ENCODE results near the gene ZSCAN30.
"Not testable (repeated sequence)": the region's sequence is repeated elsewhere in the genome, so short reads cannot be mapped to it uniquely, and the experiment has no call there.

Gene ZSCAN30

DNA sequence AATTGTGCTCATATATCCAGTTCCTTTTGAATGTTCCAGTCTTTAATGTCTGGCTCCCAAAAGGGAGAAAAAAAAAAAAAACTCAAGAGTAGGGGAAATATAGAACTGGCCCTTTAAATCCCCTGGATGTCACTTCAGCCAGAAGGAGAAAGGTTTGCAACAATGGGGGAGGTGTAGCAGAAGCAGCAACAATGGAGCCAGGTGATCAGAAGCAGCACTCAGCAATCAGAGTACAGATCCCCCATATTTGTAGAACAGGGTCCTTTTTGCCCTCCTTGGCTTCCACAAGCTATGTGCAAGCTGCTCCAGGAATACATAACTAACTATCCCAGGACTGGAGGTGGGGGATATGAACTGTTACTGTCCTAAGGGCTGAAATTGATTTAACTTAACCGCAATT, 75.0 kb downstream of the ZSCAN30 start:
- TF ChIP-seq CTCF (IDR thresholded peaks at IDR 0.05; ENCODE audit: extremely low read depth, missing control alignments): no peak
- no peak for DNase-seq (ENCODE audit: low spot score)

GRCh38 chr18:35205746-35206458, 84.1 kb downstream of the ZSCAN30 start:
- DNase-seq (ENCODE audit: low spot score): not testable (repeated sequence)

- no peak for DNase-seq (ENCODE audit: low spot score)
- TF ChIP-seq CTCF (IDR thresholded peaks at IDR 0.05; ENCODE audit: extremely low read depth, missing control alignments): no peak
Observed at GRCh38 chr18:35205199-35205712, 84.8 kb downstream of the ZSCAN30 start.

DNA sequence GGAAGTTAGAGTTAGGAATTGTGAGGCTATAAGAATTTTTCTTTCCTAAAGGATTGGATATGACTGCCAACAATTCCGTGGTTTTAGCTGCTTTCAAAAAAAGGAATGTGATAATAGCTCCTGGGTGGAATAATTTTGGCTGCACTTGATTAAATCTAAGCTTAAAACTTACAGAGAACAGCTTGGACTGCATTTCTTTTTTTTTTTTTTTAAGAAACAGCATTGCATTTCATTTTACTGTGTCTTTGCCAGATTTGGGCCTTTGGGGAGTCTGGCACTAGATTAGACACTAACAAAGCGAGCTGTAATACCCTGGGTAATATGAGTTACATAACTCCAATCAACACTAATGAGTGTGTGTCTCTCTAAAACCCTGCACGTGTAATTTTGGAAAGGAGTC, 87.0 kb downstream of the ZSCAN30 start:
- TF ChIP-seq CTCF (IDR thresholded peaks at IDR 0.05; ENCODE audit: extremely low read depth, missing control alignments): no peak
- no peak for DNase-seq (ENCODE audit: low spot score)

GRCh38 chr18:35201256-35201931, 88.6 kb downstream of the ZSCAN30 start:
- no peak for TF ChIP-seq CTCF (IDR thresholded peaks at IDR 0.05; ENCODE audit: extremely low read depth, missing control alignments)
- DNase-seq (ENCODE audit: low spot score): no peak
